ENCODE measurements around the gene IER5L. TPM values are rescaled to one million over a fixed set of nuclear protein-coding genes. Genes with fewer than 3 reads are reported as not detected.
A peak's percentile ranks its signal among the peaks of the same experiment; 100 is the strongest.

The IER5L gene
- total RNA-seq, 1 donor from 2014 or later, result 37.5 TPM

- no peaks in the 10 kb centered on the region for H3K9me3 Mint-ChIP-seq
- H3K27me3 Mint-ChIP-seq, result no peaks in the 10 kb centered on the region
- no peak overlapping the region for H3K4me3 Mint-ChIP-seq
- H3K4me1 Mint-ChIP-seq (ENCODE audit: unreplicated experiment), result peaks cover 23% of the 10 kb centered on the region
- TF ChIP-seq CTCF (conservative IDR thresholded peaks at IDR 0.05), result no peak
- H3K36me3 Mint-ChIP-seq, result no peaks in the 10 kb centered on the region
- no peak overlapping the region for H3K27ac Mint-ChIP-seq
- DNase-seq (ENCODE audit: extremely low spot score, unreplicated experiment), result no peak
Measured at GRCh38 chr9:129204840-129205239, 26.8 kb upstream of the IER5L start.

DNA sequence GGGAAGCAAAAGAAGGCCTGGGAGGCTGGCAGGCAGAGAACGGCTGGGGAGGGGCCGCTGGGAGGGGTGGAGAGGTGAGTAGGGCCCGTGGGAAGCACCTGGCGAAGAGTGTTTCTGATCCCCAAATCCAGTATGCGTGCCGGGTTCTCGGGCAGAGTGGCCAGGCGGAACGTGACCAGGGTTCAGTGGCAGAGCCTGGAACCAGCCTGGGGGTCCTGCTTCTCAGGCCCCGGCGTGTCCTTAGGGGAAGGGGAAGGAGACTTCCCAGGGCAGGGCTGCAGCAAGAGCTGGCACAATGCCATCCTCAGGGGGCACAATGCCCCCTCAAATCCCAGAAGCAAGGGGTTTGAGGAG lies 25.5 kb upstream of the IER5L start:
- TF ChIP-seq CTCF (conservative IDR thresholded peaks at IDR 0.05), result no peak
- Mint-ChIP-seq H3K27ac (no peak overlapping the region), H3K4me1 (ENCODE audit: unreplicated experiment) (peaks cover 20% of the 10 kb centered on the region), H3K27me3 (no peaks in the 10 kb centered on the region), H3K36me3 (no peaks in the 10 kb centered on the region), H3K4me3 (peak overlapping the region; percentile 78), H3K9me3 (no peaks in the 10 kb centered on the region)
- no peak for DNase-seq (ENCODE audit: extremely low spot score, unreplicated experiment)

- peak; percentile 91 for DNase-seq (ENCODE audit: extremely low spot score, unreplicated experiment)
- TF ChIP-seq CTCF (conservative IDR thresholded peaks at IDR 0.05), result no peak
- Mint-ChIP-seq H3K27me3 (no peaks in the 10 kb centered on the region), H3K9me3 (no peaks in the 10 kb centered on the region), H3K4me1 (ENCODE audit: unreplicated experiment) (peaks cover 21% of the 10 kb centered on the region), H3K36me3 (no peaks in the 10 kb centered on the region), H3K27ac (no peak overlapping the region), H3K4me3 (peak overlapping the region; percentile 78)
Measured at GRCh38 chr9:129202613-129203555, 24.8 kb upstream of the IER5L start.

DNA sequence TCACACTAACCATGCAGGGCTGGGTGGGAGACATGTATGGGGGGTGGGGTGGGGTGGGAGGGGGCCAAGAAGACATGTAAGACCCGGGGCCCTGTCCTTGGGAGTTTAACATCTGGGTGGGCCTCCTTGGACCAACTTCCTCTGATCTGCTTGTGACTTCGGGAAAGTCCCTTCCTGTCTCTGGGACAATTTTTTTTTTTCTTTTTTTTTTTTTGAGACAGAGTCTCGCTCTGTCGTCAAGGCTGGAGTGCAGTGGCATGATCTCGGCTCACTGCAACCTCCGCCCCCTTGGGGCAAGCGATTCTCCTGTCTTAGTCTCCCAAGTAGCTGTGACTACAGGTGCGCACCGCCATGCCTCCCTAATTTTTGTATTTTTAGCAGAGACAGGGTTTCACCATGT lies 23.8 kb upstream of the IER5L start:
- no peak for TF ChIP-seq CTCF (conservative IDR thresholded peaks at IDR 0.05)
- H3K27ac Mint-ChIP-seq, result no peak overlapping the region
- no peaks in the 10 kb centered on the region for H3K27me3 Mint-ChIP-seq
- no peak for DNase-seq (ENCODE audit: extremely low spot score, unreplicated experiment)
- peaks cover 16% of the 10 kb centered on the region for H3K4me1 Mint-ChIP-seq (ENCODE audit: unreplicated experiment)
- no peak overlapping the region for H3K4me3 Mint-ChIP-seq
- H3K36me3 Mint-ChIP-seq, result no peaks in the 10 kb centered on the region
- H3K9me3 Mint-ChIP-seq, result no peaks in the 10 kb centered on the region

DNA sequence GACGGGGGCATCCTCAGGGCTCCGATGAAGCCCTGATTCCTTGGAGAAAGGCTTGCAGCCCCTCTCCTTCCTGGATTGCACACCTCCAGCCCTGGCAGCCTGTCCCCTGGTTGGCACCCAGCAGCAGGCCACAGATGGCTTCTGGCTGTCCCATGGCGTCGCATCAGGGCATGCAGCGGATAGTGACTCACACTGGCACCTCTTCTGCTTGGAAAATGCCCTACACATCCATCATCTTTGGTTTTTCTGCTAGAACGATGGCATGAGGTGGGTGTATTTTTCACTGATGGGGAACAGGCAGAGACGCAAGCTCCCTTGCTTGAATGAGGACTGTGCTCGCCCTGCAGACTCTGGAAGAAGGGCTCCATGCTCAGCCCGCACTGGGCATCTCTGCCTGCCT lies 23.2 kb upstream of the IER5L start:
- Mint-ChIP-seq H3K27me3 (no peaks in the 10 kb centered on the region), H3K9me3 (no peaks in the 10 kb centered on the region), H3K4me3 (no peak overlapping the region), H3K27ac (no peak overlapping the region), H3K4me1 (ENCODE audit: unreplicated experiment) (peaks cover 13% of the 10 kb centered on the region), H3K36me3 (no peaks in the 10 kb centered on the region)
- DNase-seq (ENCODE audit: extremely low spot score, unreplicated experiment), result no peak
- no peak for TF ChIP-seq CTCF (conservative IDR thresholded peaks at IDR 0.05)
